ENCODE results near the gene EIF4E1B.
"Not testable (repeated sequence)": the region's sequence is repeated elsewhere in the genome, so short reads cannot be mapped to it uniquely, and the experiment has no call there.

The EIF4E1B gene

GRCh38 chr5:176629853-176630680 is at the start of gene EIF4E1B, which contains the start of gene SNCB:
EIF4E1B (plus strand) TSS chr5:176630675; CDS start chr5:176642788, 12,113 bp downstream.
SNCB (minus strand) TSS chr5:176630534; CDS start chr5:176629654, 880 bp downstream.
- peak; percentile 87 for DNase-seq (ENCODE audit: low spot score)

- DNase-seq (ENCODE audit: low spot score), result no peak
Observed at GRCh38 chr5:176581361-176581760, 49.1 kb upstream of the EIF4E1B start.

GRCh38 chr5:176583076-176583475 is 47.4 kb upstream of the EIF4E1B start:
- no peak for DNase-seq (ENCODE audit: low spot score)

- no peak for DNase-seq (ENCODE audit: low spot score)
Observed at GRCh38 chr5:176587398-176587797, 43.1 kb upstream of the EIF4E1B start.

- DNase-seq (ENCODE audit: low spot score), result no peak
Observed at GRCh38 chr5:176588297-176588696, 42.2 kb upstream of the EIF4E1B start.

- no peak for DNase-seq (ENCODE audit: low spot score)
Observed at GRCh38 chr5:176589039-176589769, 41.3 kb upstream of the EIF4E1B start.

- DNase-seq (ENCODE audit: low spot score), result no peak
Observed at GRCh38 chr5:176590035-176590717, 40.3 kb upstream of the EIF4E1B start.

GRCh38 chr5:176591667-176592066 is 38.8 kb upstream of the EIF4E1B start:
- not testable (repeated sequence) for DNase-seq (ENCODE audit: low spot score)

- DNase-seq (ENCODE audit: low spot score), result no peak
Observed at GRCh38 chr5:176592573-176592972, 37.9 kb upstream of the EIF4E1B start.

- no peak for DNase-seq (ENCODE audit: low spot score)
Observed at GRCh38 chr5:176593273-176593869, 37.1 kb upstream of the EIF4E1B start.

- no peak for DNase-seq (ENCODE audit: low spot score)
Observed at GRCh38 chr5:176594554-176594953, 35.9 kb upstream of the EIF4E1B start.

- DNase-seq (ENCODE audit: low spot score), result no peak
Observed at GRCh38 chr5:176595386-176595943, 35.0 kb upstream of the EIF4E1B start.

GRCh38 chr5:176596069-176596644 is 34.3 kb upstream of the EIF4E1B start:
- no peak for DNase-seq (ENCODE audit: low spot score)

GRCh38 chr5:176596689-176597416 is 33.6 kb upstream of the EIF4E1B start:
- peak; percentile 73 for DNase-seq (ENCODE audit: low spot score)

- no peak for DNase-seq (ENCODE audit: low spot score)
Observed at GRCh38 chr5:176597417-176598389, 32.8 kb upstream of the EIF4E1B start.

- not testable (repeated sequence) for DNase-seq (ENCODE audit: low spot score)
Observed at GRCh38 chr5:176599749-176600430, 30.6 kb upstream of the EIF4E1B start.

GRCh38 chr5:176601901-176602482 is 28.5 kb upstream of the EIF4E1B start:
- no peak for DNase-seq (ENCODE audit: low spot score)

- no peak for DNase-seq (ENCODE audit: low spot score)
Observed at GRCh38 chr5:176603091-176603490, 27.4 kb upstream of the EIF4E1B start.

Data from iPS-NIHi11 (cell line).